Panc1 (cell line): Measurements from ENCODE around the gene KNTC1.
A peak's percentile ranks its signal among the peaks of the same experiment; 100 is the strongest.

ENCODE experiments used
- POLR2AphosphoS5 ChIP-seq: IDR thresholded peaks from 2 replicates; pipeline ENCODE4 v1.6.1; 2012; ENCODE audit warnings: mild to moderate bottlenecking, low read depth, low read length, moderate library complexity
- SIN3A ChIP-seq: IDR thresholded peaks from 2 replicates; pipeline ENCODE4 v1.6.1; 2012; ENCODE audit warnings: low read depth, mild to moderate bottlenecking, low read length, moderate library complexity, borderline replicate concordance; ENCODE audit not compliant: insufficient read depth
- TF ChIP-seq, protein P1 (sequence below): fragments of 450-650 bp; IDR thresholded peaks from 2 replicates; pipeline ENCODE4 v1.5.1; 2017; ENCODE audit warnings: mild to moderate bottlenecking

DNA sequence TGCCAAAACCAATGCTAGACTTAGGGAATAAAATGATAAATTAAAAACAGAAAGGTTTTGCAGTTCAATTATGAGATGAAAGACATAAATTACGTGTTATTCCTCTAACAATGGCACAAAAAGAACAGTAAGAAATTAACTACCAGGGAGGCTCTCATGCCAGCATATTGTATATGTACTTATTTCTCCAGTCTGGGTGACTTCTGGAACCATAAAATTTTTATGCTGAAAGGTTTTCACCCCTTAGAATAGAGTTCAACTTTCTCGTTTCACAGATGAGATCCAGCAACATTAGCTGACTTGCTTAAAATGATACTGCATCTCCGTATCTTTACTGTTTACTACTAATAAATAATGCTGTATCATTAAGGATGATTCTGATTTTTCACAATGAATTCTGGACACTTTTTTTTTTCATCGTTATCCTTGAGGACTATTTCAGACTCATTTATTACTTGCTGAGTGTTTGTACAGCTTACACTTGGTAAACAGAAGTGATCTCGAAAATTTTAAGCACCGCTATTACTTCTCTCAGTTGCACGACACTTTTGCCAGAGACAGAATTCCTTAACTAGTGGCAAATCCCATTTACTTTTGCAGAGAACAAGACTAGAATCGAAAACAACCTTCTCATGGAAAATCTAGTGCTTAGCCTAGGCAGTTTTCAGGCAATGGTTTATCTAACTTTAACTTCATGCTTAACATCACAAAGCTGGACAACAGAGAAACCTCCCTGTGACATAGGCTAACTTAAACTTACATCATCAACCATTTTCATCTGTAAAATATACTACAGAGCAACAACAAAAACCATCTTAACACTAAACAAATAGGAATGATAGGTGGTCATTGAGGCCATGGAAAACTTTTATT, 3.0 kb upstream of the KNTC1 start:
- TF ChIP-seq, protein P1, sequence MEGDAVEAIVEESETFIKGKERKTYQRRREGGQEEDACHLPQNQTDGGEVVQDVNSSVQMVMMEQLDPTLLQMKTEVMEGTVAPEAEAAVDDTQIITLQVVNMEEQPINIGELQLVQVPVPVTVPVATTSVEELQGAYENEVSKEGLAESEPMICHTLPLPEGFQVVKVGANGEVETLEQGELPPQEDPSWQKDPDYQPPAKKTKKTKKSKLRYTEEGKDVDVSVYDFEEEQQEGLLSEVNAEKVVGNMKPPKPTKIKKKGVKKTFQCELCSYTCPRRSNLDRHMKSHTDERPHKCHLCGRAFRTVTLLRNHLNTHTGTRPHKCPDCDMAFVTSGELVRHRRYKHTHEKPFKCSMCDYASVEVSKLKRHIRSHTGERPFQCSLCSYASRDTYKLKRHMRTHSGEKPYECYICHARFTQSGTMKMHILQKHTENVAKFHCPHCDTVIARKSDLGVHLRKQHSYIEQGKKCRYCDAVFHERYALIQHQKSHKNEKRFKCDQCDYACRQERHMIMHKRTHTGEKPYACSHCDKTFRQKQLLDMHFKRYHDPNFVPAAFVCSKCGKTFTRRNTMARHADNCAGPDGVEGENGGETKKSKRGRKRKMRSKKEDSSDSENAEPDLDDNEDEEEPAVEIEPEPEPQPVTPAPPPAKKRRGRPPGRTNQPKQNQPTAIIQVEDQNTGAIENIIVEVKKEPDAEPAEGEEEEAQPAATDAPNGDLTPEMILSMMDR: no peak
- TF ChIP-seq POLR2AphosphoS5 (peak; percentile 60), SIN3A (no peak)
